A673 (cell line): ENCODE measurements around the gene ZFP36L2.

Experiments used
- CTCF ChIP-seq: fragments of 300-800, 200-600 bp; sonication (generic); conservative IDR thresholded peaks from 2 replicates; pipeline ENCODE4 v1.5.1; 2017; ENCODE audit warnings: low read depth, mild to moderate bottlenecking, antibody characterized with exemption, low read length, moderate library complexity, mixed read lengths
- EZH2 ChIP-seq: fragments of 200-600 bp; sonication (generic); IDR thresholded peaks from 2 replicates; pipeline ENCODE4 v1.6.1; 2017; ENCODE audit warnings: borderline replicate concordance, low read depth, mild to moderate bottlenecking, mixed read lengths, antibody characterized with exemption, low read length; ENCODE audit not compliant: poor library complexity, severe bottlenecking

- no peak for TF ChIP-seq CTCF
- no peak for TF ChIP-seq EZH2
Measured at GRCh38 chr2:43184339-43184895, 42.0 kb downstream of the ZFP36L2 start.
